Measurements from ENCODE around the gene IL6ST. TPM values are rescaled to one million over a fixed set of nuclear protein-coding genes. Genes with fewer than 3 reads are reported as not detected.

The IL6ST gene
- total RNA-seq, 4 donors from 2014 or later = 53.6 to 116 (median 84.6) TPM

GRCh38 chr5:55934720-55935119 lies 60.0 kb downstream of the IL6ST start:
- no peak overlapping the region for H3K4me3 ChIP-seq (ENCODE audit: low read depth, poor library complexity, severe bottlenecking)
- DNase-seq (ENCODE audit: low spot score in 2 of 2) = no peak
- intact Hi-C loops (cut with DNase I; ENCODE audit: low total_unique reads) = loop anchor here (10.0 kb wide), 1 partner anchor 270 kb away; no protein-coding TSS in a partner anchor
- WGBS, 2 donors = 80 to 86% methylated on average over 2 of the region's 2 CpGs
- TF ChIP-seq, protein P1, sequence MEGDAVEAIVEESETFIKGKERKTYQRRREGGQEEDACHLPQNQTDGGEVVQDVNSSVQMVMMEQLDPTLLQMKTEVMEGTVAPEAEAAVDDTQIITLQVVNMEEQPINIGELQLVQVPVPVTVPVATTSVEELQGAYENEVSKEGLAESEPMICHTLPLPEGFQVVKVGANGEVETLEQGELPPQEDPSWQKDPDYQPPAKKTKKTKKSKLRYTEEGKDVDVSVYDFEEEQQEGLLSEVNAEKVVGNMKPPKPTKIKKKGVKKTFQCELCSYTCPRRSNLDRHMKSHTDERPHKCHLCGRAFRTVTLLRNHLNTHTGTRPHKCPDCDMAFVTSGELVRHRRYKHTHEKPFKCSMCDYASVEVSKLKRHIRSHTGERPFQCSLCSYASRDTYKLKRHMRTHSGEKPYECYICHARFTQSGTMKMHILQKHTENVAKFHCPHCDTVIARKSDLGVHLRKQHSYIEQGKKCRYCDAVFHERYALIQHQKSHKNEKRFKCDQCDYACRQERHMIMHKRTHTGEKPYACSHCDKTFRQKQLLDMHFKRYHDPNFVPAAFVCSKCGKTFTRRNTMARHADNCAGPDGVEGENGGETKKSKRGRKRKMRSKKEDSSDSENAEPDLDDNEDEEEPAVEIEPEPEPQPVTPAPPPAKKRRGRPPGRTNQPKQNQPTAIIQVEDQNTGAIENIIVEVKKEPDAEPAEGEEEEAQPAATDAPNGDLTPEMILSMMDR (IDR thresholded peaks at IDR 0.05) = no peak
- TF ChIP-seq POLR2A (IDR thresholded peaks at IDR 0.05) = no peak

DNA sequence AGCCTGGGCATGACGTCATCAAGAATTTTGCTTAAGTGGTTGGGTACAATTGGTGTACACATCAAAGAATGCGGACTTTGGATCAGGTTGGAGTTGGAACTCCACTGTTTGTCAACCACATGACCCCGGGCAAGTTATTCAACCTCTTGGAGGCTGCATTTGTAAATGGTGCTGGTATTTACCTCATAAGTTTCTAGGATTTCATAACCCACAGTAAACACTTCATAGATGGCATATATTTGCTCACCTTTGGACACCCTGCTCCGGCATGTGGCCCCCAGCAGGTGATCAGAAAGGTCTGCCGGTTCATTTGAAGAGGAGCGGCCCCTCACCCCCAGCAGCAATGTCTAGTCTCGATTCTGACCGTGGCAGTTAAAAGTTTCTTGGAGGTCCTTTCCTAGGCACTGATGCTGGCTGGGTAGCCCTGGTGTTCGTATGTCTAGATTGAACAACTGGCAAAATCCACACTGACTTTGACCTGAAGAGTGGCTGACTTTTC lies 60.6 kb downstream of the IL6ST start:
- H3K4me3 ChIP-seq (ENCODE audit: low read depth, poor library complexity, severe bottlenecking) = no peak overlapping the region
- TF ChIP-seq, protein P1 (IDR thresholded peaks at IDR 0.05) = peak in 1 of 3 donors; percentile 61
- TF ChIP-seq POLR2A (IDR thresholded peaks at IDR 0.05) = no peak
- peak in 1 of 2 donors; percentile 57 for DNase-seq (ENCODE audit: low spot score in 2 of 2)
- 86 to 92% methylated on average over 8 to 9 of the region's 9 CpGs for WGBS, 2 donors
- intact Hi-C loops (cut with DNase I; ENCODE audit: low total_unique reads) = loop anchor here (10.0 kb wide), 1 partner anchor 271 kb away; no protein-coding TSS in a partner anchor

DNA sequence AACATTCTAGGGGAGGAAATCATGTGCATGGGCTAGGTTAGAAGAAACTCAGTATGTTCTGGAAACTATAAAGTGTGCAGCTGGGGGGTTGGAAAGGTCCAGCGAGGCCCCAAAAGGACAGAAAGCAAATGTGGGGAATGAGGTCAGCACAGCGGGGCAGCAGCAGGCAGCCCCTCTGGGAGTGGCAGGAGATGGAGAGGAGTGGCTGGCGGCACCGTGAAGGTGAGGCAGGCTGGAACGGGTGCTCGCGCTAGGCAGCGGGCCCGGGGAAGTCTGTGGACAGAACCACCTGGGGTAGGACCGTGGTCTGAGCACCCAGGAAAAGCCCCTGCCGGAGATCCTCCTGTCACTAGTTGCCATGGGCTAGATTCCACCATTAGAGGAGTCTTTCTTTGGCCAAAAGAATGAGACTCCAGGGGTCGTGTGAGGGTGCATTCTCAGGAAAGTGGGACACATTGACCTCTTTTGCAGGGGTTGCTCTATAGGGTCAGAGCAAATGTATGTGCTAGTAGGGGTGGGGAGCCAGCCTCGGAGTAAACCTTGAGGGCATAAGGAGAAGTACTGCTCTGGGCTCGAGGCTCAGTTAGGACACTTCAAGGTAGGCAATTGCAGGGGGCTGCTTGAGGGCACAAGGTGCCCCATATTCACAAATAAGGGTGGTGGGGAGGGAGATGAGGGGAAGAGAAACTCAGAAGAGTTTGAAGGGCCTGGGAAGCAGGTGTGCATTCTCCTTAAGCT lies 61.2 kb downstream of the IL6ST start:
- TF ChIP-seq, protein P1 (IDR thresholded peaks at IDR 0.05) = no peak
- TF ChIP-seq POLR2A (IDR thresholded peaks at IDR 0.05) = no peak
- H3K4me3 ChIP-seq (ENCODE audit: low read depth, poor library complexity, severe bottlenecking) = no peak overlapping the region
- DNase-seq (ENCODE audit: low spot score in 2 of 2) = peak in 1 of 2 donors; percentile 77
- intact Hi-C loops (cut with DNase I; ENCODE audit: low total_unique reads) = loop anchor here (10.0 kb wide), 1 partner anchor 271 kb away; no protein-coding TSS in a partner anchor
- 85 to 91% methylated on average over 14 of the region's 14 CpGs for WGBS, 2 donors

- TF ChIP-seq, protein P1 (IDR thresholded peaks at IDR 0.05) = no peak
- TF ChIP-seq POLR2A (IDR thresholded peaks at IDR 0.05) = no peak
- intact Hi-C loops (cut with DNase I; ENCODE audit: low total_unique reads) = loop anchor here (10.0 kb wide), 1 partner anchor 272 kb away; no protein-coding TSS in a partner anchor
- DNase-seq (ENCODE audit: low spot score in 2 of 2) = peak in 1 of 2 donors; percentile 54
- 62 to 67% methylated on average over 4 of the region's 4 CpGs for WGBS, 2 donors
- no peak overlapping the region for H3K4me3 ChIP-seq (ENCODE audit: low read depth, poor library complexity, severe bottlenecking)
These were observed 62.1 kb downstream of the IL6ST start for GRCh38 chr5:55932700-55933099.

GRCh38 chr5:55929020-55929799 lies 65.6 kb downstream of the IL6ST start:
- H3K4me3 ChIP-seq (ENCODE audit: low read depth, poor library complexity, severe bottlenecking) = no peak overlapping the region
- intact Hi-C loops (cut with DNase I; ENCODE audit: low total_unique reads) = no loop called here
- peak in 1 of 2 donors; percentile 53 for DNase-seq (ENCODE audit: low spot score in 2 of 2)
- no peak for TF ChIP-seq POLR2A (IDR thresholded peaks at IDR 0.05)
- TF ChIP-seq, protein P1 (IDR thresholded peaks at IDR 0.05) = no peak
- 86 to 87% methylated on average over 12 of the region's 12 CpGs for WGBS, 2 donors
